ENCODE results near the gene PTTG1.

The PTTG1 gene

DNA sequence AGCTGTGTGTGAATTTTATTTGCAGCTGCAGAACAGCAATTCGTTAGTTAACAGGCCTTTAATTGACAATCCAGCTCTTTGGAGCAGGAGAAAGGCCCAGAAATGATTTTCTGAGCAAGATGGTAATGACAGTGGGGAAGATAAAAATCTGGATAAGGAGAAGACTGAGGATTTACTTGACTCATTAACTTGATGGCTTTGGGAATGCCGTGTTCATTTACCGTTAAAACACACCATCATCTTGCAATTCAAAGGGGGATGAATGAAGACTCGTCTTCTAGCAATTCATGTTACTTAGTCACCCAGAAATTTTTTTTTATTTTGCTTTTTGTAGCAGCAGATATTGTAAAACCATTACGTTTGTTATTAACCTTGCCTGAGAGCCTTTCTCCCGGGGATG lies 52.0 kb downstream of the PTTG1 start:
- TF ChIP-seq, protein P1, sequence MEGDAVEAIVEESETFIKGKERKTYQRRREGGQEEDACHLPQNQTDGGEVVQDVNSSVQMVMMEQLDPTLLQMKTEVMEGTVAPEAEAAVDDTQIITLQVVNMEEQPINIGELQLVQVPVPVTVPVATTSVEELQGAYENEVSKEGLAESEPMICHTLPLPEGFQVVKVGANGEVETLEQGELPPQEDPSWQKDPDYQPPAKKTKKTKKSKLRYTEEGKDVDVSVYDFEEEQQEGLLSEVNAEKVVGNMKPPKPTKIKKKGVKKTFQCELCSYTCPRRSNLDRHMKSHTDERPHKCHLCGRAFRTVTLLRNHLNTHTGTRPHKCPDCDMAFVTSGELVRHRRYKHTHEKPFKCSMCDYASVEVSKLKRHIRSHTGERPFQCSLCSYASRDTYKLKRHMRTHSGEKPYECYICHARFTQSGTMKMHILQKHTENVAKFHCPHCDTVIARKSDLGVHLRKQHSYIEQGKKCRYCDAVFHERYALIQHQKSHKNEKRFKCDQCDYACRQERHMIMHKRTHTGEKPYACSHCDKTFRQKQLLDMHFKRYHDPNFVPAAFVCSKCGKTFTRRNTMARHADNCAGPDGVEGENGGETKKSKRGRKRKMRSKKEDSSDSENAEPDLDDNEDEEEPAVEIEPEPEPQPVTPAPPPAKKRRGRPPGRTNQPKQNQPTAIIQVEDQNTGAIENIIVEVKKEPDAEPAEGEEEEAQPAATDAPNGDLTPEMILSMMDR (IDR thresholded peaks at IDR 0.05; ENCODE audit: low read depth, low read length) = no peak
- no peak for DNase-seq (ENCODE audit: extremely low read depth, low read depth)

DNA sequence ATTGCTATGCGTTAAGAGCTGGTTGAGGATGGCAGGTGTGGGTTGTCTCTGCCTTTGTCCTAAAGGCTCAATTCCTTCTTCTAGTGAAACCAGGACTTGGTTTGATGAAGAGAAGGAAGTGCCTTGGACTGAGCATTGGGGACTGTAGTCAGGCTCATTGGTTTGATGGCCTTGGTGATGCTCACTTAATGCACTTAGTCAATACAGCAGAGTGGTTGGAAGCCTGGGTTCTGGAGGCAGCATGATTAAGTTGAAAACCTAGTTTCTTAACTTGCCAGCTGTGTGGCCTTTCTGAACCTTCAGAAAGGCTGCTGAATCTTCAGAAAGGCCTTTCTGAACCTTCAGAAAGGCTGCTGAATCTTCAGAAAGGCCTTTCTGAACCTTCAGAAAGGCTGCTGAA lies 52.4 kb downstream of the PTTG1 start:
- TF ChIP-seq, protein P1 (IDR thresholded peaks at IDR 0.05; ENCODE audit: low read depth, low read length) = no peak

DNA sequence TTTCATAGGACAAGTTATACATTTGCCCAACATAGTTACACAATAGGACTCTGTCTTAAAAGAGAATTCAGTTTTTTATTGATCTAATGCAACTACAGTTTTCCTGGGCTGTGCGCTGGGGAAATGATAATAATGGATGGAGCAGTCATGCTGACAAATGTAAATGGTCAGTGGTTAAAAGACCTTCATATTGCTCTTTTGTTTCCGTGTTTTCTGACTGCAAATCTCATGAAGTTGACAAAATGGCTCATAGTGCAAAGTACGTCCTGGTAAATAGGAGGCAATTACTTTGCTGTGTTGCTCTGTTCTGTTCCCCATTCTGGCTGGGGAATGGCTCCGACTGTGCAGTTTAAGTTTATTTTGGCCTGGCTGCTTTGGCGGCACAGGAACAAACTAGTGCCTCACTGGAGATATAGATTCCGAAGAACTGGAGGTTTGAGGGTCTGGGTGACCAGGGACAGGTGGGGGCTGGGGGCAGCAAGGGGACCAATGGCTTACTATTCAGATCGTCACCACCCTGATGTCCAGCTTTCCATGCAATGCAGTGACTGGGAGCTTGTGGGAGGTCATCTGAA lies 54.3 kb downstream of the PTTG1 start:
- no peak for DNase-seq (ENCODE audit: extremely low read depth, low read depth)
- TF ChIP-seq, protein P1 (IDR thresholded peaks at IDR 0.05; ENCODE audit: low read depth, low read length) = no peak

More for the DNA sequence above, 52.4 kb downstream of the PTTG1 start:
- no peak for DNase-seq (ENCODE audit: extremely low read depth, low read depth)

DNA sequence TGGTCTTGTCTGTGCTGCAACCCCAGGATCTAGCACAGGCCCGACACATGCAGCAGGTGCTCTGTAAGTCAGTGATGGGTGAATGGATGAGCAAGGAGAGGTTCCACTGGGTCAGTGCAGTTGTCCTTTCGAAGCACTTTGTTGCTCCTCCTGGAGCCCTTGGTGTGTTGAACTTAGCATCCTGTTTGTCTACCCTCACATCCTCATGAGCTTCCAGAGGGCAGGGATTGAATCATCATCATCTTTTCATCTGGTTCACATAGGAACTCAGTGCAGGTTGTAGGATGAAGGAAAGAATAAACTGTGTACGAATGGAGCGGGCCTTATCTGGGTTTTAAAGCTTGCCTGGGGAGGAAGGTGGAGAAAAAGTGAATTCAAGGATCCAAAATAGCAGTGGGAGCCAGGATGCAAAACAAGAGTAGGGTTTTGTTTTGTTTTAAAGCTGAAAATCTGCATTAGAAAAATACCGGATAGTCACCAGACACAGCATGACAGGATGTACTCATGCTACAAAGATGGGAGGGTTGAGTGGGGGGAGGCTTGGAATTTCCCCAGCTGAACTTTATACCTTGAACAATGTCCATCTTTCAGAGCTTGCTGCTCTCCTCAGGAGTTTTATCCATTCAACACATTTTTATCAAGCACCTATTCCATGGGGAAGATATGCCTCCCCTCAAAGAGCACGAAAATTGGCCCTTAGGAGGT lies 55.8 kb downstream of the PTTG1 start:
- DNase-seq (ENCODE audit: extremely low read depth, low read depth) = no peak
- TF ChIP-seq, protein P1 (IDR thresholded peaks at IDR 0.05; ENCODE audit: low read depth, low read length) = no peak

DNA sequence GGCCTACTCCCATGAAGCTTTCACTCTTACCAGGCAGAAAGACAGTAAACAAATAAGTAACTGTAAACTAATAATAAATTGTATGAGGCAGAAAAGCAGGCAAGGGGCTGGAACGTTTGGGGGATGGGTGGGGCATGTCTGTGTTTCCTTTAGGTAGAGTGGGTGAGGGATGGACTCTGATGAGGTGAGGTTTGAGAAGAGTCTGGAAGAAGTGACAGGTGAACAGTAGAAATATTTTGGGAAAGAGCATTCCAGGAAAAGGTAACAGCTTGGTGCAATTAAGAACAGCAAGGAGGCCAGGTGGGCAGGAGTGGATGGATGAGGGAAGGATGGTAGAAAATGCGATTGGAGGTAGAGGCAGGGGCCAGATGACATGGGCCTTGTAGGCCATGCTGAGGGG lies 56.5 kb downstream of the PTTG1 start:
- TF ChIP-seq, protein P1 (IDR thresholded peaks at IDR 0.05; ENCODE audit: low read depth, low read length) = no peak
- DNase-seq (ENCODE audit: extremely low read depth, low read depth) = no peak
